GM19467 (cell line): ENCODE data around the gene ZNF841.
"Not testable (repeated sequence)": the region's sequence is repeated elsewhere in the genome, so short reads cannot be mapped to it uniquely, and the experiment has no call there.

Source experiments
- ATAC-seq: cut with Tn5 transposase; IDR thresholded peaks from one replicate; pipeline ENCODE4 v1.9.1; 2021; ENCODE audit warnings: mild to moderate bottlenecking, moderate library complexity; ENCODE audit not compliant: unreplicated experiment

The ZNF841 gene

DNA sequence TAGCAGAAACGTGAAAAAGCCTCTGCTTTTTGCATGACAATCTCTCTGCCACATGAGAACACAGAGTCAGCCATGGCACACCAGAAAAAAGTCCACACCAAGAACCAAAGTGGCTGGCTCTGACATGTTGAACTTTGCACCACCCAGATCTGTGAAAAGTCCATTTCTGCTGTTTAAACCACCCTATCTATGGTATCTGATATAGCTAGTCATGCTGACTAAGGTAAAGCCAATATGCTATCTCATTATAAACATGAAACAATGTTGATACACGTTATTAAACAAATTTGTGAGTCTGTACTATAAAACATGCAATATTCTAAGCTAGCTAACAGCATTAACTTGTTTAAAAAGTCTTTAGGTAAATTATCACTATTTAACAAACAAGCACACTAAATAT is 25.9 kb downstream of the ZNF841 start:
- ATAC-seq, result no peak

DNA sequence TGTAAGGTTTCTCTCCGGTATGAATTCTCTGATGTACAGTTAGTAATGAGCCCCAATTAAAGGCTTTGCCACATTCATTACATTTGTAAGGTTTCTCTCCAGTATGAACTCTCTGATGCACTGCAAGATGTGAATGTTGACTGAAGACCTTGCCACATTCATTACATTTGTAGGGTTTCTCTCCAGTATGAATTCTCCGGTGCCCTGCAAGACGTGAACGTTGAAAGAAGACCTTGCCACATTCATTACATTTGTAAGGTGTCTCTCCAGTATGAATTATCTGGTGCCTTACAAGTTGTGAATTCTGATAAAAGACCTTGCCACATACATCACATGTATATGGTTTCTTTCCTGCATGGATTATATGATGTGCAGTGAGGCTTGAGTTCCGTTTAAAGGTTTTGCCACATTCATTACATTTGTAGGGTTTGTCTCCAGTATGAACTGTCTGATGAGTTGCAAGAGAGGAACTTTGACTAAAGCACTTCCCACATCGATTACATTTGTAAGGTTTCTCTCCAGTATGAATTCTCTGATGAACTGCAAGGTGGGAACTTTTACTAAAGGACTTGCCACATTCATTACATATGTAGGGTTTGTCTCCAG is 29.2 kb downstream of the ZNF841 start:
- ATAC-seq, result no peak

DNA sequence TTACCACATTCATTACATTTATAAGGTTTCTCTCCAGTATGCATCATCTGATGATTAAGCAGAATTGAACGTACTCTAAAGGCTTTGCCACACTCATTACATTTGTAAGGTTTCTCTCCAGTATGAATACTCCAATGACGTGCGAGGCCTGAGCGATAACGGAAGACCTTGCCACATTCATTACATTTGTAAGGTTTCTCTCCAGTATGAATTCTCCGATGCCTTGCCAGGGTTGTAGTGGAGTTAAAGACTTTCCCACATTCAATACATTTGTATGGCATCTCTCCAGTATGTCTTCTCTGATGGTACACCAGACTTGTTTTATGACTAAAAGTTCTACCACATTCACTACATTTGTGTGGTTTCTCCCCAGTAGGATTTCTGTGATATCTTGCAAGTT is 30.2 kb downstream of the ZNF841 start:
- no peak for ATAC-seq

DNA sequence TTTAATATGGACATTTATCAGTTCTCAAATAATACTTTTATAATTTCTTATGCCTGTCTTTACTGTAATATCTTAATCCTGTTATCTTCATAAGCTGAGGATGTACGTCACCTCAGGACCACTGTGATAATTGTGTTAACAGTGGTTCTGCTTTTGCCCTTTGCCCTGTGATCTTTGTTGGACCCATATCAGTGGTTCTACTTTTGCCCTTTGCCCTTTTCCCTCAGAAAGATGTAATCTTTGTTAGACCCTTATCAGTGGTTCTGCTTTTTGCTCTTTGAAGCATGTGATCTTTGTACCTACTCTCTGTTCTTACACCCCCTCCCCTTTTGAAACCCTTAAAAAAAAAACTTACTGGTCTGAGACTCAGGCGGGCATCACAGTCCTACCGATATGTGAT is 39.1 kb downstream of the ZNF841 start:
- ATAC-seq, result not testable (repeated sequence)

DNA sequence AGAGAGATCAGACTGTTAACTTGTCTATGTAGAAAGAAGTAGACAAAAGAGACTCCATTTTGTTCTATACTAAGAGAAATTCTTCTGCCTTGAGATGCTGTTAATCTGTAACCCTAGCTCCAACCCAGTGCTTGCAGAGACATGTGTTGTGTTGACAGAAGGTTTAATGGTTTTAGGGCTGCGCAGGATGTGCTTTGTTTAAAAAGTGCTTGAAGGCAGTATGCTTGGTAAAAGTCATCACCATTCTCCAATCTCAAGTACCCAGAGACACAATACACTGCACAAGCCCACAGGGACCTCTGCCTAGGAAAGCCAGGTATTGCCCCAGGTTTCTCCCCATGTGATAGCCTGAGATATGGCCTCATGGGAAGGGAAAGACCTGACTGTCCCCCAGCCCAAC is 43.8 kb downstream of the ZNF841 start:
- not testable (repeated sequence) for ATAC-seq

DNA sequence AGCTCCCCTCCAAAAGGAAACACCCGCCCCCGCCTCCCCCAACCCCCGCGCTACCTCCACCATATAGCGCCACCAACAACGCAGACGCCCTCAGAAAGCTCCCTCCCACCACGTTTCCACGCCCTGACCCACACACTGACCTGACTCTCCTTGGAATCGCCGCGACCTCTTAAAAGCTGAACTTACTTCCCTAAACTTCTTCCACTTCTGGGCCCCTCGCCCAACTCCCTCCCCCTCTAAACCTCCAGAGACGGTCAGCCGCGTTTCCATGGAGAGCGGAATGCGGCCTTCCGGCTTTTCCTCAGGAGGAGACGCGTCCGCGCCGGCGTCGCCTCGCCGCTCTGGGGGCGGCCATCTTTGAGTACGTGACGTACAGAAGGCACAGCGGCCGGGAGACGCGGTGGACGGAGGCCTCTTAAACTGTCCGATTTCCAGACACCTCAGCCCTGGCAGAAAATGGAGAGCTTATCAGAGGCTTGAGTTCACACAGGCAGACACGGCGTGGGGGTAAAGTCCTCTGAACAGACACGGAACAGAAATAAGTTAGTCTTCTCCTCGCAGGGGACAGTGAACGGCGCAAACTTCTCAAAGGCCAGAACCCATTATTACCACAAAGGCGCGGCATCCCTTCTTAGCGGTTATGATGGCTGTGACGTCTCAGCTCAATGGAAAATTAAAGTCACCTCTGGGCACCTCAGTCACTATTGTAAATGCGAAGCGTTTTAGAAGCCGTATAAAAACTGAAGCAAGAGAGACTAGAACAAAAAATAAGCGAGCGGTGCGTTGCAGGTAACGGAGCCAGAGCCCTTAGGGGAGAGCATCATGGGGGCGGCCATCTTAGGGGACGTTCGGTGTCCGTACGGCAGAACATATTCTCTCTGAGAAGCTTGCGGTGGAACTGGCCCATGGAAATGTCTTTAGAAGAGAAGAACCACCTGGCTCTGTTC is 46.7 kb downstream of the ZNF841 start, which contains the start of gene ZNF432:
Gene ZNF432, minus strand, starts transcription at position 284 of the 947 bp plus-strand sequence. CDS start 1,970 bp downstream, outside the sequence.
- ATAC-seq, result peak; percentile 89

DNA sequence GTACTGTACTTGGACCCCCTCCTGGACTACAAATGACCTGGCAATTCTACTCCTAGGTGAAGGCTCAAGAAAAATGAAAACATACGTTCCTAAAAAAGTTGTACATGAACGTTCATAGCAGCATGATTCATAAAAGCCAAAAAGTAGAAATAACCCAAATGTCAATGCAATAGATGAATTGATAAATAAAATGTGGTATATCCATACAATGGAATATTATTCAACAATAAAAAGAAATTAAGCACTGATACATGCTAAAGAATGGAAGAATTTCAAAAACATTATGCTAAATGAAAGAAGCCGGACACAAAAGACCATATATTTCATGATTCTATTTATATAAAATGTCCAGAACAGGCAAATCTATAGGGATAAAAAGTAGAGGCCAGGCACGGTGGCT is 56.4 kb downstream of the ZNF841 start:
- ATAC-seq, result no peak

DNA sequence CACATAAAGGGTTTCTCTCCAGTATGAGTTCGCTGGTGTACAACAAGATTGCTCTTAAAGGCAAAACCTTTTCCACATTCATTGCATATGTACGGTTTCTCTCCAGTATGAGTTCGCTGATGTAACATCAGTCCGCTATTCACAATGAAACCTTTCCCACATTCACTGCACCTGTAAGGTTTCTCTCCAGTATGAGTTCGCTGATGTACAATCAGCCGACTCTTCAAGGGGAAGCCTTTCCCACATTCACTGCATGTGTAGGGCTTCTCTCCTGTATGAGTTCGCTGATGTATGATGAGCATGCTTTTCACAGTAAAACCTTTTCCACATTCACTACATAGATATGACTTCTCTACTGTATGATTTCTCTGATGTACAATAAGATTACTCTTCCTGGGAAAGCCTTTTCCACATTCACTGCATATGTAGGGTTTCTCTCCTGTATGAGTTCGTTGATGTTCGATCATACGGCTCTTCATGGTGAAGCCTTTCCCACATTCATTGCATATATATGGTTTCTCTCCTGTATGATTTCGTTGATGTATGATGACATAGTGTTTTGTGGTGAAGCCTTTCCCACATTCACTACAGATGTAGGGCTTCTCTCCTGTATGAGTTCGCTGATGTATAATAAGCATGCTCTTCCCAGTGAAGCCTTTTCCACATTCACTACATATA is 61.4 kb downstream of the ZNF841 start:
- ATAC-seq, result no peak

DNA sequence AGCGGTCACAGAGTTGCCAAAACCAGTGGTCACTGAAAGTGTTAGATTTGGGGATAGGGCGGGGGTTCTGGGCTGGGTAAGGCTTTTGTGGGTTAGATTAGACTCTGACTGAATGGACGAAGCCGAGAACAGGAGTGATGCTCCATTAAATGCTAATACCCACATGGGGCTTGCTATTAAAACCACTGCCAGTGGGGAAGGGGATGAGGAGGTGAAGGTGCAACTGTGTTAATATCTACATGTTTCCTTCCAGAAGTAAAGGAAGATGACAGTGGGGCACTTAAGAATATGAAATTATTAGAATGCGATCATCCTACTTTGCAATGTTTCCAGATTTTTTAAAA is 66.8 kb downstream of the ZNF841 start:
- peak; percentile 21 for ATAC-seq

DNA sequence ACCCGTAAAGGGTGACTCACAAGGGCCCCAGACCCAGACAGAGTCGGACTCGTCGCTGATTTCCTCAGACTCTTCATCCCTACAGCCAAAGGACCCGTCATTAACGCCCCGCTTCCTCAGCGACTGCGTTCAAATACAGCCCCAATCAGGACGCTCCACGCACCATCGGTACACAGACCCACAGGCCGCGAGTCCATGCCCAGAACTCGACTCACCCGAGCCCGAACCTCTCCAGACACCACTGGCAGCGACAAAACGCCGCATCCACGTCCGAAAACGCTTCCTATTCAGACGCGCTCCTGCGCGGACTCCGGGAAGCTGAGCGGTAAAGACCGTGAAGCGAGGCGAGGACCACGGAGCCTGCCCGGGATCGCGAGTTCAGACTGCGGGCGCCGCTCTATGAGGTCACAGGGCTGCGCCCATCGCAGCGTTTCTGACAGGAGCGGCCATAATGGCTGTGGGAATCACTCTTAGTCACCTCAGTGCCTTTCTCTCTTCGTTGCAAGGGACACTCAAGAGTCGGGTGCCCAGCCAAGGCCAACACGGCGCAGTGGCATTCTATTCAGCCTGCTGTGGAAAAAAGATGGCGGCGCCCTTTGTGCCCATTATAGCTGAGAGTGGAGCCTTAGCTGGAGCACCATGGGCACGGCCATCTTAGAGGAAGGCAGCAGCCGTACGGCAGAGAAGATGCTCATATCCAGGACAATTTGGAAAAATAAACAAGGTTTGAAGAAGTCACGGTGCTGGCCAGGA is 67.4 kb downstream of the ZNF841 start, which contains the start of gene ZNF614:
Gene ZNF614, minus strand, starts transcription at position 353 of the 753 bp plus-strand sequence. CDS start 2,634 bp downstream, outside the sequence.
- ATAC-seq, result peak; percentile 86

DNA sequence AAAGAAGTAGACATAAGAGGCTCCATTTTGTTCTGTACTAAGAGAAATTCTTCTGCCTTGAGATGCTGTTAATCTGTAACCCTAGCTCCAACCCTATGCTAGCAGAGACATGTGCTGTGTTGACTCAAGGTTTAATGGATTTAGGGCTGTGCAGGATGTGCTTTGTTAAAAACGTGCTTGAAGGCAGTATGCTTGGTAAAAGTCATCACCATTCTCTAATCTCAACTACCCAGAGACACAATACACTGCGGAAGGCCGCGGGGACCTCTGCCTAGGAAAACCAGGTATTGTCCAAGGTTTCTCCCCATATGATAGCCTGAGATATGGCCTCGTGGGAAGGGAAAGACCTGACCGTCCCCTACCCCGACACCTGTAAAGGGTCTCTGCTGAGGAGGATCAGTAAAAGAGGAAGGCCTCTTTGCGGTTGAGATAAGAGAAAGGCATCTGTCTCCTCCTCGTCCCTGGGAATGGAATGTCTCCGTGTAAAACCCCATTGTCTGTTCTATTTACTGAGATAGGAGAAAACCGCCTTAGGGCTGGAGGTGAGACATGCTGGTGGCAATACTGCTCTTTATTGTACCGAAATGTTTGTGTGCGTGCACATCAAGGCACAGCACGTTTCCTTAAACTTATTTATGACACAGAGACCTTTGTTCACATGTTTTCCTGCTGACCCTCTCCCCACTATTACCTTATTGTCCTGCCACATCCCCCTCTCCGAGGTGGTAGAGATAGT is 69.1 kb downstream of the ZNF841 start:
- not testable (repeated sequence) for ATAC-seq

DNA sequence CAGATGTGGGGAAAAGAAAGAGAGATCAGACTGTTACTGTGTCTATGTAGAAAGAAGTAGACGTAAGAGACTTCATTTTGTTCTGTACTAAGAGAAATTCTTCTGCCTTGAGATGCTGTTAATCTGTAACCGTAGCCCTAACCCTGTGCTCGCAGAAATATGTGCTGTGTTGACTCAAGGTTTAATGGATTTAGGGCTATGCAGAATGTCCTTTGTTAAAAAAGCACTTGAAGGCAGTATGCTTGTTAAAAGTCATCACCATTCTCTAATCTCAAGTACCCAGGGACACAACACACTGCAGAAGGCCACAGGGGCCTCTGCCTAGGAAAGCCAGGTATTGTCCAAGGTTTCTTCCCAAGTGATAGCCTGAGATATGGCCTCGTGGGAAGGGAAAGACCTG is 71.1 kb downstream of the ZNF841 start:
- ATAC-seq, result not testable (repeated sequence)

DNA sequence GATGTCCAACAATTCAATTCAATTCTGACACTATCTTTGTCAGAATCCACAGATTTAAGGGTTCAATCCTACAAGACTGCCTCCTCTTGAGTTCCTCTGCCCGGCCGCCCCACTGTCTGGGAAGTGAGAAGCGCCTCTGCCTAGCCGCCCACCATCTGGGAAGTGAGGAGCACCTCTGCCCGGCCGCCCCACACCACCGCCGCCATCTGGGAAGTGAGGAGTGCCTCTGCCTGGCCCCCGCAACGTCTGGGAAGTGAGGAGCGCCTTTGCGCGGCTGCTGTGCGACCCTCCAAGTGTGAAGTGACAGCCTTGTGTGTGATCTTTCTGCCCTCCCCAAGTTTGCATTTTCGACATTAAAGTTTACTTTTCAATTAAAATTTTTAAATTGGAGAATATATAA is 73.4 kb downstream of the ZNF841 start:
- ATAC-seq, result no peak

DNA sequence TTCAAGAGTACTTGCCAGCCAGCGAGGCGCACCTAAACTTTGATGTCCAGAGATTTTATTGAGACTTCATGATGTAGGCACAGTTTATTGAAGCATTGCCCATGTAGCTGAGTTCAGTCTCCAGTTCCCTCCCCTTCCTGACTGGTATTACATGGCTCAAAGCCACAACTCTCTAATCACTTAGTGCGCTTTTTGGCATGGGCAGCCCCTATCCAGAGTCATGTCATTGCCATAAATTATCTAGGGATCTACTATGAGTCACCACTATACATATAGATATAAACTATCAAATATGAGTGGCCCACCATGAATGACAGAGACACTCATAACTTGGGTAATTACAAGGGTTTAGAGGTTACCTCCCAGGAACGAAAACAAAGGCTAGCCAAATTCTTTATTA is 75.1 kb downstream of the ZNF841 start:
- ATAC-seq, result no peak
